Cardiac muscle cell (in vitro differentiated cells and primary cell): Measurements from ENCODE around the gene MAP3K6. TPM values are rescaled to one million over a fixed set of nuclear protein-coding genes. Genes with fewer than 3 reads are reported as not detected.
A peak's percentile ranks its signal among the peaks of the same experiment; 100 is the strongest.
"Not testable (repeated sequence)": the region's sequence is repeated elsewhere in the genome, so short reads cannot be mapped to it uniquely, and the experiment has no call there.

Source experiments
- DNase-seq, 2 donors: peaks; one replicate each; pipeline versions ENCODE4 v3.0.0 to v3.0.0-alpha.2; 2010 to 2017; ENCODE audit warnings: low read depth in 1 of 2, low spot score in 1 of 2
- H3K27ac ChIP-seq: fragments of 200-600 bp; sonication (generic); 2 replicates; pipeline ENCODE4 v1.5.1; 2016
- H3K27me3 ChIP-seq: fragments of 200-600 bp; sonication (generic); 2 replicates; pipeline ENCODE4 v1.6.0; 2016; ENCODE audit warnings: control low read depth
- H3K36me3 ChIP-seq: fragments of 200-600 bp; sonication (generic); 2 replicates; pipeline ENCODE4 v1.5.1; 2016; ENCODE audit warnings: control low read depth
- H3K4me1 ChIP-seq: fragments of 200-600 bp; sonication (generic); 2 replicates; pipeline ENCODE4 v1.8.1; 2017; ENCODE audit warnings: low read depth, mild to moderate bottlenecking, mixed run types
- H3K4me3 ChIP-seq: fragments of 200-600 bp; sonication (generic); 2 replicates; pipeline ENCODE4 v1.5.1; 2016; ENCODE audit warnings: mild to moderate bottlenecking
- H3K9me3 ChIP-seq: fragments of 200-600 bp; sonication (generic); 2 replicates; pipeline ENCODE4 v1.5.1; 2017; ENCODE audit warnings: low read depth, mild to moderate bottlenecking, control low read depth
- polyA plus RNA-seq: library from polyadenylated mRNA; unstranded; fragments of >200 nt; fragmentation: Nextera tagmentation; extraction: Ambion mirVana; gene quantifications from 2 replicates; pipeline ENCODE4 v1.2.1, GENCODE V29; 2016
- total RNA-seq: library from RNA; depleted of rRNA; stranded (reverse); fragments of >200 nt; gene quantifications from 2 replicates; pipeline ENCODE4 v1.2.3, GENCODE V29; 2016
- TF ChIP-seq, protein P1 (sequence below): IDR thresholded peaks from 2 replicates; pipeline ENCODE4 v1.5.1; 2012; ENCODE audit warnings: low read depth, mild to moderate bottlenecking, low read length

Gene MAP3K6
- total and polyA plus RNA-seq, 2 experiments from 2014 or later = 13.6 to 17.8 TPM

GRCh38 chr1:27410709-27411108, 43.9 kb upstream of the MAP3K6 start:
- Histone ChIP-seq H3K36me3 (peaks cover 59% of the 10 kb centered on the region), H3K9me3 (no peaks in the 10 kb centered on the region), H3K4me1 (peaks cover 2% of the 10 kb centered on the region), H3K4me3 (no peak overlapping the region), H3K27me3 (no peaks in the 10 kb centered on the region), H3K27ac (no peak overlapping the region)
- TF ChIP-seq, protein P1, sequence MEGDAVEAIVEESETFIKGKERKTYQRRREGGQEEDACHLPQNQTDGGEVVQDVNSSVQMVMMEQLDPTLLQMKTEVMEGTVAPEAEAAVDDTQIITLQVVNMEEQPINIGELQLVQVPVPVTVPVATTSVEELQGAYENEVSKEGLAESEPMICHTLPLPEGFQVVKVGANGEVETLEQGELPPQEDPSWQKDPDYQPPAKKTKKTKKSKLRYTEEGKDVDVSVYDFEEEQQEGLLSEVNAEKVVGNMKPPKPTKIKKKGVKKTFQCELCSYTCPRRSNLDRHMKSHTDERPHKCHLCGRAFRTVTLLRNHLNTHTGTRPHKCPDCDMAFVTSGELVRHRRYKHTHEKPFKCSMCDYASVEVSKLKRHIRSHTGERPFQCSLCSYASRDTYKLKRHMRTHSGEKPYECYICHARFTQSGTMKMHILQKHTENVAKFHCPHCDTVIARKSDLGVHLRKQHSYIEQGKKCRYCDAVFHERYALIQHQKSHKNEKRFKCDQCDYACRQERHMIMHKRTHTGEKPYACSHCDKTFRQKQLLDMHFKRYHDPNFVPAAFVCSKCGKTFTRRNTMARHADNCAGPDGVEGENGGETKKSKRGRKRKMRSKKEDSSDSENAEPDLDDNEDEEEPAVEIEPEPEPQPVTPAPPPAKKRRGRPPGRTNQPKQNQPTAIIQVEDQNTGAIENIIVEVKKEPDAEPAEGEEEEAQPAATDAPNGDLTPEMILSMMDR = no peak
- no peak for DNase-seq

DNA sequence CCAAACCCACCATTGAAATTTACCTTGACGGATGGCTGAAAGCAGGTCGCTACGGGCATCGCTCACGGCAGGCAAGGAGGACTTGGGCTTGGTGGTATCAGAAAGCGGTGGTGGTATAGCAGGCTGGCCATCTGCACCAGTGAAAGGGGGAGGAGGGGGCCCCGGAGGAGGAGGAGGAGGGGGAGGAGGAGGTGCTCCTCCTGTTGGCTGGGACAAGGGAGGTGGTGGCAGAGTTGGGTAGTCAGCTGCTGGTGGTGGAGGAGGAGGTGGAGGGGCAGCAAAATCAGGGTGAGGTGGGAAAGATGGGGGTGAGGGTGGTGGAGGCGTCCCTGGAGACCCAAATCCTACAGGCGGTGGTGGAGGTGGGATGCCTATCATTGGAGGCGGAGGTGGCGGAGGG, 42.9 kb upstream of the MAP3K6 start:
- H3K36me3 ChIP-seq = peaks cover 52% of the 10 kb centered on the region
- TF ChIP-seq, protein P1 = no peak
- no peak overlapping the region for H3K27ac ChIP-seq

DNA sequence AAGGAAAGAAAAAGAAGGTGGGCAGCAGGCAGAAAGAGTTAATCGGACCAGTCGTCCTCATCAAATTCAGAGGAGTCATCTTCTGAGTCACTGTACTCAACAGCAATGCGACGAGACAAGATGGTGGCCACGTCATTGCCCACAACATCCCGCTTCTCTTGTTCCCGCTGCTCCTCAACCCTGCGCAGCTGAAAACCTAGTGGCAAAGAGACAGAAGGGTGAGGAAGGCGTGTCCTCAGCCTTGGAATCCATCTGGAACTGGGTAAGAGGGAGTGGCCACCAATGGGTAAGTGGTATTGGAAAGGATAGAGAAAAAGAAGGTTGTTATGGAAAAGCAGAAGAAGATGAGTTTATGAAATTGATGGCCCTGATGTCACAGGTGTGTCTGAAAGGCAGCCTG, 41.4 kb upstream of the MAP3K6 start:
- H3K9me3 ChIP-seq = no peaks in the 10 kb centered on the region
- DNase-seq = no peak
- peaks cover 13% of the 10 kb centered on the region for H3K4me1 ChIP-seq
- H3K27ac ChIP-seq = peak overlapping the region; percentile 22
- H3K27me3 ChIP-seq = no peaks in the 10 kb centered on the region
- H3K4me3 ChIP-seq = no peak overlapping the region
- TF ChIP-seq, protein P1 = no peak
- H3K36me3 ChIP-seq = peaks cover 39% of the 10 kb centered on the region

More for the DNA sequence above, 42.9 kb upstream of the MAP3K6 start:
- Histone ChIP-seq H3K9me3 (no peaks in the 10 kb centered on the region), H3K4me3 (no peak overlapping the region), H3K4me1 (peaks cover 9% of the 10 kb centered on the region), H3K27me3 (no peaks in the 10 kb centered on the region)
- DNase-seq = no peak

DNA sequence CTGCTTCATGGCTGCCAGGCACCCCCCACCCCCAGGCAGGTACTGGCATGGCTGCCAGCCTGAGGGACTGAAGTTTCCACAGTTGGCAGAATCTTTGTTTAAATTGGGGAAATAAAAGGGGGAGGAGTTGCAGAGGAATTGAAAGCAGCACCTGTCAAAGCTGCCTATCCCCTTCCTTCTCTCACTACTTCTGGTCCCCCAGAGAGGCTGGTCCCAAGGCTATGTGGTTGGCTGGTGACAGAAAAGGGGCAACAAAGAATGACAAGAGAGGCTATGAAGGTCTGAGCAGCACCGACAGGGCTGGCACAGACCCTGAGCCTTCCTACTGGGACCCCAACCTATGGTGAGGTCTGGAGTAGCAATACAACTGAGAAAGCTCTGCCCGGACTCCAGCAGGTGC, 40.0 kb upstream of the MAP3K6 start:
- Histone ChIP-seq H3K4me1 (peaks cover 19% of the 10 kb centered on the region), H3K27ac (peak overlapping the region; percentile 88), H3K36me3 (peaks cover 26% of the 10 kb centered on the region)
- H3K4me3 ChIP-seq, H3K27me3 ChIP-seq, H3K9me3 ChIP-seq, DNase-seq: not testable (repeated sequence)

GRCh38 chr1:27406362-27406680, 39.6 kb upstream of the MAP3K6 start:
- no peaks in the 10 kb centered on the region for H3K27me3 ChIP-seq
- H3K4me3 ChIP-seq = no peak overlapping the region
- H3K36me3 ChIP-seq = peaks cover 24% of the 10 kb centered on the region
- no peaks in the 10 kb centered on the region for H3K9me3 ChIP-seq
- peak overlapping the region; percentile 88 for H3K27ac ChIP-seq
- no peak for DNase-seq
- TF ChIP-seq, protein P1 = no peak
- H3K4me1 ChIP-seq = peaks cover 19% of the 10 kb centered on the region

- not testable (repeated sequence) for H3K4me3 ChIP-seq, DNase-seq, H3K9me3 ChIP-seq, H3K27me3 ChIP-seq
- TF ChIP-seq, protein P1 = peak; percentile 8
- Histone ChIP-seq H3K4me1 (peaks cover 19% of the 10 kb centered on the region), H3K27ac (peak overlapping the region; percentile 88), H3K36me3 (peaks cover 20% of the 10 kb centered on the region)
These were observed 39.0 kb upstream of the MAP3K6 start for GRCh38 chr1:27405598-27406361.
